Measurements from ENCODE around the gene KIAA1217.
A peak's percentile ranks its signal among the peaks of the same experiment; 100 is the strongest.

KIAA1217 gene

GRCh38 chr10:24375510-24375909 is 166.6 kb downstream of the KIAA1217 start:
- no peak for DNase-seq (ENCODE audit: low read depth, low spot score)
- no peak for TF ChIP-seq CTCF (IDR thresholded peaks at IDR 0.05; ENCODE audit: low read depth, low read length)
- in situ Hi-C loops (cut with HindIII; ENCODE audit: low sequenced_read_pairs) = no loop called here
- no peak overlapping the region for H3K4me3 ChIP-seq (ENCODE audit: low read depth, low read length)

GRCh38 chr10:24376731-24377130 is 167.8 kb downstream of the KIAA1217 start:
- in situ Hi-C loops (cut with HindIII; ENCODE audit: low sequenced_read_pairs) = no loop called here
- DNase-seq (ENCODE audit: low read depth, low spot score) = no peak
- no peak overlapping the region for H3K4me3 ChIP-seq (ENCODE audit: low read depth, low read length)
- no peak for TF ChIP-seq CTCF (IDR thresholded peaks at IDR 0.05; ENCODE audit: low read depth, low read length)

- DNase-seq (ENCODE audit: low read depth, low spot score) = no peak
- no peak overlapping the region for H3K4me3 ChIP-seq (ENCODE audit: low read depth, low read length)
- no peak for TF ChIP-seq CTCF (IDR thresholded peaks at IDR 0.05; ENCODE audit: low read depth, low read length)
- in situ Hi-C loops (cut with HindIII; ENCODE audit: low sequenced_read_pairs) = no loop called here
Measured at GRCh38 chr10:24378126-24378920, 169.4 kb downstream of the KIAA1217 start.

GRCh38 chr10:24381235-24382010 is 172.5 kb downstream of the KIAA1217 start:
- in situ Hi-C loops (cut with HindIII; ENCODE audit: low sequenced_read_pairs) = no loop called here
- no peak for DNase-seq (ENCODE audit: low read depth, low spot score)
- H3K4me3 ChIP-seq (ENCODE audit: low read depth, low read length) = no peak overlapping the region
- TF ChIP-seq CTCF (IDR thresholded peaks at IDR 0.05; ENCODE audit: low read depth, low read length) = no peak

- in situ Hi-C loops (cut with HindIII; ENCODE audit: low sequenced_read_pairs) = no loop called here
- no peak for DNase-seq (ENCODE audit: low read depth, low spot score)
- H3K4me3 ChIP-seq (ENCODE audit: low read depth, low read length) = no peak overlapping the region
- TF ChIP-seq CTCF (IDR thresholded peaks at IDR 0.05; ENCODE audit: low read depth, low read length) = no peak
Measured at GRCh38 chr10:24382045-24382444, 173.1 kb downstream of the KIAA1217 start.

- in situ Hi-C loops (cut with HindIII; ENCODE audit: low sequenced_read_pairs) = no loop called here
- TF ChIP-seq CTCF (IDR thresholded peaks at IDR 0.05; ENCODE audit: low read depth, low read length) = no peak
- H3K4me3 ChIP-seq (ENCODE audit: low read depth, low read length) = no peak overlapping the region
- DNase-seq (ENCODE audit: low read depth, low spot score) = peak; percentile 15
Measured at GRCh38 chr10:24382596-24382978, 173.6 kb downstream of the KIAA1217 start.

Data from astrocyte of the spinal cord (primary cell).